Activated CD4-positive, alpha-beta memory T cell treated with anti-CD3 and anti-CD28 coated beads, Interleukin-2, amount 10 ng/mL, durations not matched to agents 7 days and 5 days (primary cell): Measurements from ENCODE around the gene HOXC10. TPM values are rescaled to one million over a fixed set of nuclear protein-coding genes. Genes with fewer than 3 reads are reported as not detected.

Experiments used
- total RNA-seq, 2 experiments: library from RNA; stranded (reverse); gene quantifications; one replicate each; pipeline ENCODE4 v1.2.3, GENCODE V29; 2021

HOXC10 gene
- total RNA-seq, 2 experiments from 2014 or later, result not detected

Other genes with a start within 250 kb of the HOXC10 start
- gene CISTR, start 233.2 kb upstream of the HOXC10 start, total RNA-seq, result not detected
- not detected for gene HOXC13, start 46.3 kb upstream of the HOXC10 start, total RNA-seq
- gene HOXC12, start 30.2 kb upstream of the HOXC10 start, total RNA-seq, result not detected
- gene HOXC11, start 12.0 kb upstream of the HOXC10 start, total RNA-seq, result not detected
- gene HOTAIR, start 10.2 kb upstream of the HOXC10 start, total RNA-seq, result not detected
- gene HOXC9, start 15.0 kb downstream of the HOXC10 start, total RNA-seq, result not detected
- gene HOXC8, start 23.8 kb downstream of the HOXC10 start, total RNA-seq, result not detected
- gene HOXC6, start 43.3 kb downstream of the HOXC10 start, total RNA-seq, result not detected
- gene HOXC5, start 47.9 kb downstream of the HOXC10 start, total RNA-seq, result not detected
- under 1 TPM; 0.15 to 0.23 TPM for gene HOXC4, start 68.7 kb downstream of the HOXC10 start, total RNA-seq
- 10 to 100 TPM; 25.7 to 27.9 TPM for gene SMUG1, start 203.8 kb downstream of the HOXC10 start, total RNA-seq